Neural progenitor cell (in vitro differentiated cells): ENCODE measurements around the gene ATP6V0D1. TPM values are rescaled to one million over a fixed set of nuclear protein-coding genes. Genes with fewer than 3 reads are reported as not detected.

Experiments used
- DNase-seq: peaks from one replicate; pipeline ENCODE4 v3.0.0-alpha.2; 2016; ENCODE audit warnings: low spot score
- H2AFZ ChIP-seq: fragments of 200-600 bp; sonication (generic); replicated peaks from 2 replicates; pipeline ENCODE4 v1.6.1; 2016; ENCODE audit warnings: antibody characterized with exemption
- H3F3A ChIP-seq: fragments of 200-600 bp; sonication (generic); 2 replicates; pipeline ENCODE4 v1.6.1; 2016; ENCODE audit warnings: antibody characterized with exemption, low read depth
- H3K27ac ChIP-seq: fragments of 200-600 bp; sonication (generic); 2 replicates; pipeline ENCODE4 v1.5.1; 2016; ENCODE audit warnings: mild to moderate bottlenecking
- H3K27me3 ChIP-seq: fragments of 200-600 bp; sonication (generic); 2 replicates; pipeline ENCODE4 v1.6.1; 2016; ENCODE audit warnings: mild to moderate bottlenecking, moderate library complexity
- H3K36me3 ChIP-seq: fragments of 200-600 bp; sonication (generic); 2 replicates; pipeline ENCODE4 v1.5.1; 2016
- H3K4me1 ChIP-seq: fragments of 200-600 bp; sonication (generic); 2 replicates; pipeline ENCODE4 v1.6.1; 2016; ENCODE audit warnings: mixed run types
- H3K4me2 ChIP-seq: fragments of 200-600 bp; sonication (generic); 2 replicates; pipeline ENCODE4 v1.6.1; 2016
- H3K4me3 ChIP-seq: fragments of 200-600 bp; sonication (generic); 2 replicates; pipeline ENCODE4 v1.5.1; 2016
- H3K79me2 ChIP-seq: fragments of 200-600 bp; sonication (generic); 2 replicates; pipeline ENCODE4 v1.6.1; 2016; ENCODE audit warnings: low read depth
- H3K9ac ChIP-seq: fragments of 200-600 bp; sonication (generic); 2 replicates; pipeline ENCODE4 v1.6.1; 2016
- H3K9me3 ChIP-seq: fragments of 200-600 bp; sonication (generic); 2 replicates; pipeline ENCODE4 v1.5.1; 2016; ENCODE audit warnings: low read depth
- H4K20me1 ChIP-seq: fragments of 200-600 bp; sonication (generic); 2 replicates; pipeline ENCODE4 v1.6.1; 2016; ENCODE audit warnings: low read depth
- H3K27ac Mint-ChIP-seq: 3 replicates; pipeline ENCODE4 v1.8.0; 2021; ENCODE audit warnings: mixed read lengths
- H3K27me3 Mint-ChIP-seq: 2 replicates; pipeline ENCODE4 v1.8.0; 2022; ENCODE audit warnings: low read depth, mild to moderate bottlenecking, inconsistent platforms, moderate library complexity, mixed read lengths; ENCODE audit not compliant: insufficient read depth
- H3K36me3 Mint-ChIP-seq: 3 replicates; pipeline ENCODE4 v1.8.0; 2021; ENCODE audit warnings: mixed read lengths
- H3K4me1 Mint-ChIP-seq: 3 replicates; pipeline ENCODE4 v1.8.0; 2021; ENCODE audit warnings: mixed read lengths
- H3K4me3 Mint-ChIP-seq: 3 replicates; pipeline ENCODE4 v1.8.0; 2021; ENCODE audit warnings: mild to moderate bottlenecking, moderate library complexity, mixed read lengths
- H3K9me3 Mint-ChIP-seq: 3 replicates; pipeline ENCODE4 v1.8.0; 2020; ENCODE audit warnings: mixed read lengths
- EZH2 ChIP-seq: fragments of 200-600 bp; sonication (generic); IDR thresholded peaks from 2 replicates; pipeline ENCODE4 v1.6.1; 2017; ENCODE audit warnings: antibody characterized with exemption, mild to moderate bottlenecking, moderate library complexity
- EZH2phosphoT487 ChIP-seq: fragments of 200-600 bp; sonication (generic); IDR thresholded peaks from 2 replicates; pipeline ENCODE4 v1.6.1; 2017; ENCODE audit warnings: antibody characterized with exemption
- total RNA-seq: library from RNA; depleted of rRNA; stranded (reverse); fragments of >200 nt; gene quantifications from 2 replicates; pipeline ENCODE4 v1.2.3, GENCODE V29; 2015; ENCODE audit warnings: low replicate concordance
- TF ChIP-seq, protein P1 (sequence below): fragments of 200-600 bp; sonication (generic); IDR thresholded peaks from 2 replicates; pipeline ENCODE4 v1.5.1; 2017; ENCODE audit warnings: antibody characterized with exemption, mild to moderate bottlenecking

ATP6V0D1 gene
- total RNA-seq, 1 donor from 2014 or later, result 29.7 TPM

GRCh38 chr16:67438824-67439393 lies 42.0 kb downstream of the ATP6V0D1 start:
- H3K27ac ChIP-seq, result no peak overlapping the region
- no peak overlapping the region for H3K4me3 Mint-ChIP-seq
- H3K27ac Mint-ChIP-seq, result no peak overlapping the region
- H3K36me3 Mint-ChIP-seq, result peaks cover 3% of the 10 kb centered on the region
- no peak for DNase-seq
- H3K27me3 Mint-ChIP-seq, result peaks cover 9% of the 10 kb centered on the region
- H3K36me3 ChIP-seq, result no peaks in the 10 kb centered on the region
- H3K9me3 Mint-ChIP-seq, result no peaks in the 10 kb centered on the region
- TF ChIP-seq, protein P1, sequence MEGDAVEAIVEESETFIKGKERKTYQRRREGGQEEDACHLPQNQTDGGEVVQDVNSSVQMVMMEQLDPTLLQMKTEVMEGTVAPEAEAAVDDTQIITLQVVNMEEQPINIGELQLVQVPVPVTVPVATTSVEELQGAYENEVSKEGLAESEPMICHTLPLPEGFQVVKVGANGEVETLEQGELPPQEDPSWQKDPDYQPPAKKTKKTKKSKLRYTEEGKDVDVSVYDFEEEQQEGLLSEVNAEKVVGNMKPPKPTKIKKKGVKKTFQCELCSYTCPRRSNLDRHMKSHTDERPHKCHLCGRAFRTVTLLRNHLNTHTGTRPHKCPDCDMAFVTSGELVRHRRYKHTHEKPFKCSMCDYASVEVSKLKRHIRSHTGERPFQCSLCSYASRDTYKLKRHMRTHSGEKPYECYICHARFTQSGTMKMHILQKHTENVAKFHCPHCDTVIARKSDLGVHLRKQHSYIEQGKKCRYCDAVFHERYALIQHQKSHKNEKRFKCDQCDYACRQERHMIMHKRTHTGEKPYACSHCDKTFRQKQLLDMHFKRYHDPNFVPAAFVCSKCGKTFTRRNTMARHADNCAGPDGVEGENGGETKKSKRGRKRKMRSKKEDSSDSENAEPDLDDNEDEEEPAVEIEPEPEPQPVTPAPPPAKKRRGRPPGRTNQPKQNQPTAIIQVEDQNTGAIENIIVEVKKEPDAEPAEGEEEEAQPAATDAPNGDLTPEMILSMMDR, result no peak
- TF ChIP-seq EZH2, result no peak
- TF ChIP-seq EZH2phosphoT487, result no peak
- peaks cover 7% of the 10 kb centered on the region for H3K4me1 ChIP-seq
- H2AFZ ChIP-seq, result no peak overlapping the region
- no peaks in the 10 kb centered on the region for H3F3A ChIP-seq
- H3K4me1 Mint-ChIP-seq, result peaks cover 12% of the 10 kb centered on the region
- no peak overlapping the region for H3K9ac ChIP-seq
- H4K20me1 ChIP-seq, result peaks cover 8% of the 10 kb centered on the region
- H3K4me2 ChIP-seq, result no peak overlapping the region
- no peaks in the 10 kb centered on the region for H3K9me3 ChIP-seq
- H3K79me2 ChIP-seq, result no peaks in the 10 kb centered on the region
- no peaks in the 10 kb centered on the region for H3K27me3 ChIP-seq
- no peak overlapping the region for H3K4me3 ChIP-seq

GRCh38 chr16:67438098-67438791 lies 42.7 kb downstream of the ATP6V0D1 start:
- peaks cover 3% of the 10 kb centered on the region for H3K36me3 Mint-ChIP-seq
- no peaks in the 10 kb centered on the region for H3K9me3 ChIP-seq
- TF ChIP-seq, protein P1, result no peak
- TF ChIP-seq EZH2 (no peak), EZH2phosphoT487 (no peak)

GRCh38 chr16:67437513-67437912 lies 43.4 kb downstream of the ATP6V0D1 start:
- H3K4me1 Mint-ChIP-seq, result peaks cover 17% of the 10 kb centered on the region
- H3K36me3 ChIP-seq, result no peaks in the 10 kb centered on the region
- H3K9me3 Mint-ChIP-seq, result no peaks in the 10 kb centered on the region
- peaks cover 10% of the 10 kb centered on the region for H3K27me3 Mint-ChIP-seq
- no peak overlapping the region for H3K9ac ChIP-seq
- TF ChIP-seq, protein P1, result no peak
- TF ChIP-seq EZH2phosphoT487 (no peak), EZH2 (no peak)
- H3K4me2 ChIP-seq, result no peak overlapping the region
- peaks cover 7% of the 10 kb centered on the region for H3K4me1 ChIP-seq
- H4K20me1 ChIP-seq, result peaks cover 8% of the 10 kb centered on the region
- no peaks in the 10 kb centered on the region for H3K9me3 ChIP-seq
- peaks cover 3% of the 10 kb centered on the region for H3K36me3 Mint-ChIP-seq
- H3K27ac ChIP-seq, result no peak overlapping the region
- no peaks in the 10 kb centered on the region for H3F3A ChIP-seq
- peak overlapping the region; percentile 33 for H3K27ac Mint-ChIP-seq
- H3K27me3 ChIP-seq, result peaks cover 10% of the 10 kb centered on the region
- no peak overlapping the region for H3K4me3 ChIP-seq
- H3K79me2 ChIP-seq, result no peaks in the 10 kb centered on the region
- H3K4me3 Mint-ChIP-seq, result no peak overlapping the region
- DNase-seq, result no peak
- no peak overlapping the region for H2AFZ ChIP-seq

More at GRCh38 chr16:67438098-67438791, 42.7 kb downstream of the ATP6V0D1 start:
- no peaks in the 10 kb centered on the region for H3K9me3 Mint-ChIP-seq
- no peak overlapping the region for H3K4me3 Mint-ChIP-seq
- no peak for DNase-seq
- Histone ChIP-seq H3F3A (no peaks in the 10 kb centered on the region), H3K4me3 (no peak overlapping the region), H3K9ac (no peak overlapping the region), H2AFZ (no peak overlapping the region), H3K36me3 (no peaks in the 10 kb centered on the region), H4K20me1 (peaks cover 8% of the 10 kb centered on the region), H3K27ac (no peak overlapping the region), H3K27me3 (peaks cover 3% of the 10 kb centered on the region), H3K79me2 (no peaks in the 10 kb centered on the region), H3K4me1 (peaks cover 7% of the 10 kb centered on the region), H3K4me2 (no peak overlapping the region)
- peaks cover 9% of the 10 kb centered on the region for H3K27me3 Mint-ChIP-seq
- no peak overlapping the region for H3K27ac Mint-ChIP-seq
- peaks cover 15% of the 10 kb centered on the region for H3K4me1 Mint-ChIP-seq
